ENCODE data around the gene RASA3. TPM values are rescaled to one million over a fixed set of nuclear protein-coding genes. Genes with fewer than 3 reads are reported as not detected.

The RASA3 gene
- total and polyA plus RNA-seq, 2 donors (not counting 3 experiments of a cell fraction or from before 2014, with no cell fraction given) = 26.5 to 53.8 TPM

GRCh38 chr13:114045113-114045735 lies 87.2 kb downstream of the RASA3 start:
- Histone ChIP-seq H3K9me3 (replicated peaks; ENCODE audit: control insufficient read depth, insufficient read depth, low read length) (no peaks in the 10 kb centered on the region), H3K79me2 (ENCODE audit: control insufficient read depth, insufficient read depth, low read length) (peaks cover 76% of the 10 kb centered on the region), H3K4me2 (ENCODE audit: insufficient read depth, low read length) (no peak overlapping the region), H2AFZ (ENCODE audit: low read depth, low read length) (no peak overlapping the region), H3K4me1 (ENCODE audit: control insufficient read depth, extremely low read depth, insufficient read depth, low read length) (no peaks in the 10 kb centered on the region), H3K27ac (ENCODE audit: insufficient read depth, low read depth, low read length) (no peak overlapping the region), H4K20me1 (replicated peaks; ENCODE audit: control insufficient read depth, extremely low read depth, insufficient read depth, low read length) (peaks cover 3% of the 10 kb centered on the region), H3K9me1 (replicated peaks; ENCODE audit: control insufficient read depth, extremely low read depth, insufficient read depth, low read length) (no peaks in the 10 kb centered on the region), H3K9ac (replicated peaks; ENCODE audit: extremely low read depth, insufficient read depth, low read length) (no peak overlapping the region), H3K27me3 (ENCODE audit: control insufficient read depth in 2 of 2, insufficient read depth in 2 of 2, low read length in 2 of 2) (no peaks in the 10 kb centered on the region), H3K36me3 (ENCODE audit: control insufficient read depth in 2 of 2, extremely low read depth in 1 of 2, insufficient read depth in 2 of 2, low read length in 2 of 2) (peaks cover 0 to 17% of the 10 kb centered on the region in 2 experiments), H3K4me3 (replicated peaks in 1 of 3; ENCODE audit: insufficient read depth in 1 of 3, low read depth in 1 of 3, low read length in 3 of 3) (no peak overlapping the region)
- DNase-seq (ENCODE audit: low read depth, low spot score) (no peak), FAIRE-seq (no peak)
- intact Hi-C loops (cut with micrococcal nuclease) (no loop called here), dilution Hi-C loops (cut with MboI; ENCODE audit: extremely low pct_ligation_motif_present, low sequenced_read_pairs) (no loop called here)
- TF ChIP-seq EZH2 (IDR thresholded peaks at IDR 0.05; ENCODE audit: borderline replicate concordance, low read depth, low read length, severe bottlenecking) (no peak), POLR2AphosphoS5 (IDR thresholded peaks at IDR 0.05; ENCODE audit: insufficient read depth, low read depth, low read length) (no peak), MYC (IDR thresholded peaks at IDR 0.05; ENCODE audit: low read depth, low read length) (no peak), GATA2 (IDR thresholded peaks at IDR 0.05; ENCODE audit: insufficient read depth, insufficient read length, low read depth, low read length) (no peak), POLR2A (IDR thresholded peaks at IDR 0.05; ENCODE audit: low read depth, low read length) (no peak), CTCF (IDR thresholded peaks at IDR 0.05; ENCODE audit: extremely low read depth in 1 of 2, insufficient read depth in 1 of 2, low read depth in 1 of 2, low read length in 2 of 2) (no peak), FOS (IDR thresholded peaks at IDR 0.05; ENCODE audit: borderline replicate concordance, insufficient read depth, low read length) (no peak), MAX (IDR thresholded peaks at IDR 0.05; ENCODE audit: insufficient read depth, insufficient read length) (no peak), JUN (IDR thresholded peaks at IDR 0.05; ENCODE audit: borderline replicate concordance, insufficient read depth, insufficient read length, low read depth) (no peak)
- ChIA-PET CTCF (interaction anchor here (1.0 to 1.2 kb wide), 2 partner anchors 8 to 65 kb away, joined by 3 read pairs; no protein-coding TSS in a partner anchor), POLR2A (no interaction called here)
- no TSS peak for BruUV-seq (replicated peaks)

Data from endothelial cell of umbilical vein (primary cell).